UCSD-AML1 (cell line): Measurements from ENCODE around the gene ZNF789.

Experiments used
- DNase-seq: peaks from one replicate; lab custom pipeline; 2025; ENCODE audit not compliant: unreplicated experiment; lab: John Stamatoyannopoulos, UW

The ZNF789 gene

DNA sequence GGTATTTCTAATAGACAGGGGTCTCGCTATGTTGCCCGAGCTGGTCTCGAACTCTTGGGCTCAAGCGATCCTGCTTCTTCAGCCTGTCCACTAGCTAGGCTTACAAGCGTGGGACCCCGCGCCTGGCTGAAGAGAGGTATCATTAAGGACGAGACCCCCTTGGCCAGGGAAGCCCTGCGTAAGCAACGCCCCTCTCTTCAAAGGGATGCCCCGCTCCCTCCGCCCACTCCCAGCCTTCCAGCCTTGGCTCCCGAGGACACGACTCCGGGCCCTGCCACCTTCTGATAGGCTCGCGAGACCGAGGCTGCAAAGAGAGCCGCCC is 31.6 kb downstream of the ZNF789 start:
- DNase-seq, result no peak

GRCh38 chr7:99504603-99505323 is 32.1 kb downstream of the ZNF789 start, which contains the start of gene ZKSCAN5:
Gene ZKSCAN5 (plus strand): TSS chr7:99504662. CDS start chr7:99506045, 1,383 bp downstream.
- DNase-seq, result peak; percentile 90

GRCh38 chr7:99505324-99505662 is 32.6 kb downstream of the ZNF789 start:
- DNase-seq, result no peak

- DNase-seq, result no peak
Measured at GRCh38 chr7:99514050-99514449, 41.4 kb downstream of the ZNF789 start.

GRCh38 chr7:99521399-99521798 is 48.7 kb downstream of the ZNF789 start:
- DNase-seq, result no peak

DNA sequence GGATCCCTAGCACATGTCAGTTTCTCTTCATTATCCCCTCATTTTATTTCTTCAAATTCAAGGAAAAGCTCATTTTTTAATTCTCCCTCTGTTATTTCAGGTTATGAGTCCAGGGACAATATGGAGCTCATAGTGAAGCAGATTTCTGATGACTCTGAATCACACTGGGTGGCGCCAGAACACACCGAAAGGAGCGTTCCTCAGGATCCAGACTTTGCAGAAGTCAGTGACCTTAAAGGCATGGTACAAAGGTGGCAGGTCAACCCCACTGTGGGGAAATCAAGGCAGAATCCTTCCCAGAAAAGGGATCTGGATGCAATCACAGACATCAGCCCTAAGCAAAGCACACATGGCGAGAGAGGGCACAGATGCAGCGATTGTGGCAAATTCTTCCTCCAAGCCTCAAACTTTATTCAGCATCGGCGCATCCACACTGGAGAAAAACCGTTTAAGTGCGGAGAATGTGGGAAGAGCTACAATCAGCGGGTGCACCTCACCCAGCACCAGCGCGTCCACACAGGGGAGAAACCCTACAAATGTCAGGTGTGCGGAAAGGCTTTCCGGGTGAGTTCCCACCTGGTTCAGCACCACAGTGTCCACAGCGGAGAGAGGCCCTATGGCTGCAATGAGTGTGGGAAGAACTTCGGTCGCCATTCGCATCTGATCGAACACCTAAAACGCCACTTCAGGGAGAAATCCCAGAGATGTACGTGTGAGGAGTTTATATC is 53.2 kb downstream of the ZNF789 start:
- DNase-seq, result peak; percentile 14

DNA sequence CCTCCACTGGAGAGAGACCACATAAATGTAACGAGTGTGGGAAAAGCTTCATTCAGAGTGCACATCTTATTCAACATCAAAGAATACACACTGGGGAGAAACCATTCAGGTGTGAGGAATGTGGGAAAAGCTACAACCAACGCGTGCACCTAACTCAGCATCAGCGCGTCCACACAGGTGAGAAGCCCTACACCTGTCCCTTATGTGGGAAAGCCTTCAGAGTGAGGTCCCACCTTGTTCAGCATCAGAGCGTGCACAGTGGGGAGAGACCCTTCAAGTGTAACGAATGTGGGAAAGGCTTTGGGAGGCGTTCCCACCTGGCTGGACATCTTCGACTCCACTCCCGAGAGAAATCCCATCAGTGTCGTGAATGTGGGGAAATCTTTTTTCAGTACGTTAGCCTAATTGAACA is 58.7 kb downstream of the ZNF789 start:
- no peak for DNase-seq

GRCh38 chr7:99535667-99536066 is 63.0 kb downstream of the ZNF789 start:
- DNase-seq, result no peak
